Body of pancreas (tissue), 4 donors: ENCODE data around the gene PTPRN2. TPM values are rescaled to one million over a fixed set of nuclear protein-coding genes. Genes with fewer than 3 reads are reported as not detected.

Source experiments
- ATAC-seq: fragments of 150-250 bp; one replicate; pipeline ENCODE4 v1.9.1; 2016
- DNase-seq, 4 donors: peaks; one replicate each; pipeline ENCODE4 v3.0.0-alpha.2; 2019
- H3K27ac ChIP-seq, 4 donors: fragments of 200-600 bp; sonication (generic); 1 replicate in 3 of 4; 2 replicates in 1 of 4; pipeline versions ENCODE4 v1.5.1 to v1.6.1; 2016 to 2019; ENCODE audit warnings: mild to moderate bottlenecking in 1 of 4, mixed read lengths in 1 of 4, moderate library complexity in 1 of 4
- H3K27me3 ChIP-seq, 2 donors: fragments of 200-600 bp; sonication (generic); one replicate each; pipeline ENCODE4 v1.6.0; 2016; ENCODE audit warnings: mild to moderate bottlenecking in 1 of 2
- H3K36me3 ChIP-seq, 2 donors: fragments of 200-600 bp; sonication (generic); replicated peaks in 1 of 2; 2 replicates each; pipeline ENCODE4 v1.5.1; 2016; ENCODE audit warnings: low read depth in 2 of 2; ENCODE audit not compliant: insufficient read depth in 1 of 2
- H3K4me1 ChIP-seq: fragments of 200-600 bp; sonication (generic); one replicate; pipeline ENCODE4 v1.6.0; 2016
- H3K4me3 ChIP-seq, 2 donors: fragments of 200-600 bp; sonication (generic); 1 replicate in 1 of 2; 2 replicates in 1 of 2; pipeline ENCODE4 v1.5.1; 2016 to 2019
- H3K9me3 ChIP-seq, 3 donors: fragments of 200-600 bp; sonication (generic); 1 replicate in 2 of 3; 2 replicates in 1 of 3; pipeline ENCODE4 v1.5.1; 2016
- POLR2A ChIP-seq, 3 donors: fragments of 450-650 bp; IDR thresholded peaks; one replicate each; pipeline ENCODE4 v1.6.1; 2016; ENCODE audit warnings: antibody characterized with exemption in 3 of 3, mild to moderate bottlenecking in 2 of 3
- WGBS, 2 donors: methylation state at CpG; one replicate each; pipeline ENCODE4 v1.1.5; 2017; 5-methylcytosine and 5-hydroxymethylcytosine counted together
- intact Hi-C: fragments of 100-400 bp; cut with DNase I; formaldehyde crosslinking; loops from one replicate; pipeline ENCODE4 v1.15.1; 2023
- total RNA-seq, 2 donors: library from RNA; depleted of rRNA; stranded (reverse); fragments of >200 nt; gene quantifications; one replicate each; pipeline ENCODE4 v1.1.0, GENCODE V29; 2016
- TF ChIP-seq, protein P1 (sequence below), 7 experiments: fragments of 450-650 bp in 4 of 7; fragments of 200-600 bp in 3 of 7; sonication (generic) in 3 of 7; IDR thresholded peaks; one replicate each; pipeline ENCODE4 v1.5.1; 2016 to 2019; ENCODE audit warnings: antibody characterized with exemption in 7 of 7

PTPRN2 gene
- total RNA-seq, 2 donors from 2014 or later: 31.6 to 76.1 TPM

DNA sequence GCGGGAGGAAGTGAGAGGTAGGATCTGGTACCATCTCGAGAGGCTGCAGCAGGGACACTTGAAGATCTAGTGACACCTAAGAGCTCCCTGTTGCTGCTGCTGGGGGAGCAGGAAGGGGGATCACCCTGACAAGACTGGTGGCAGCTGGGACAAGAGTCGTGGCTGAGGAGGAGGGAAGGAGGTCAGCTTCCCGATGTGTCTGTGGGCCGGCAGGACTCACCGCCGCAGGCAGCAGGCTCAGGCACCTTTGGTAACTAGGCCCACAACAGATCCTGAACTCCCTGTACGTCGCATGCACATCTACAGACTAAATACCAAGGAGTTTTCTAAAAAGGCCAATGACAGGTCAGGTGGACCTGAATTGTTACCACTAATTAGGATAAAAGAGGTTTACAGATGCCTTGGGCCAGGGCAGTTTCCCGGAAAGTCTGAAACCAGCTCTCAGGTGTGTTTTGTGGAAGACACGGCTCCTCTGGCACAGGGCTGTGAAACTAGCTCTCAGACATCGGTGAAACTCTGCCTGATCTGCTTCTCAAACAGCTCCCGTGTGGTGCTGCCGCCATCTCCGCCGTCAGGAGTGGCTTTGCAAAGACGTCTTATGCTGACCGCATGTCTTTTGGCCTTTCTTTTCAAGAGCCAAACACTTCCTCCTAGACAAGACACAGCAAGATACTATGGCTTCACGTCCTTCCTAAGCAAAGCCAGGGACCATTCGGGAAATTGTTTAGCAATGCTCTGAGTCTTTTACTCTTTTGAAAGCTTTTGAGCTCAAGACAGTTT, 609.7 kb downstream of the PTPRN2 start:
- Histone ChIP-seq H3K9me3 (peaks cover 0 to 26% (median 0%) of the 10 kb centered on the region in 3 donors), H3K27ac (no peak overlapping the region), H3K27me3 (no peaks in the 10 kb centered on the region), H3K4me1 (no peaks in the 10 kb centered on the region), H3K36me3 (no peaks in the 10 kb centered on the region), H3K4me3 (no peak overlapping the region)
- no peak for ATAC-seq
- no peak for TF ChIP-seq POLR2A (IDR thresholded peaks at IDR 0.05)
- TF ChIP-seq, protein P1, sequence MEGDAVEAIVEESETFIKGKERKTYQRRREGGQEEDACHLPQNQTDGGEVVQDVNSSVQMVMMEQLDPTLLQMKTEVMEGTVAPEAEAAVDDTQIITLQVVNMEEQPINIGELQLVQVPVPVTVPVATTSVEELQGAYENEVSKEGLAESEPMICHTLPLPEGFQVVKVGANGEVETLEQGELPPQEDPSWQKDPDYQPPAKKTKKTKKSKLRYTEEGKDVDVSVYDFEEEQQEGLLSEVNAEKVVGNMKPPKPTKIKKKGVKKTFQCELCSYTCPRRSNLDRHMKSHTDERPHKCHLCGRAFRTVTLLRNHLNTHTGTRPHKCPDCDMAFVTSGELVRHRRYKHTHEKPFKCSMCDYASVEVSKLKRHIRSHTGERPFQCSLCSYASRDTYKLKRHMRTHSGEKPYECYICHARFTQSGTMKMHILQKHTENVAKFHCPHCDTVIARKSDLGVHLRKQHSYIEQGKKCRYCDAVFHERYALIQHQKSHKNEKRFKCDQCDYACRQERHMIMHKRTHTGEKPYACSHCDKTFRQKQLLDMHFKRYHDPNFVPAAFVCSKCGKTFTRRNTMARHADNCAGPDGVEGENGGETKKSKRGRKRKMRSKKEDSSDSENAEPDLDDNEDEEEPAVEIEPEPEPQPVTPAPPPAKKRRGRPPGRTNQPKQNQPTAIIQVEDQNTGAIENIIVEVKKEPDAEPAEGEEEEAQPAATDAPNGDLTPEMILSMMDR (IDR thresholded peaks at IDR 0.05): no peak
- intact Hi-C loops: no loop called here
- WGBS, 2 donors: 89 to 90% methylated on average over 19 to 20 of the region's 20 CpGs
- no peak for DNase-seq

DNA sequence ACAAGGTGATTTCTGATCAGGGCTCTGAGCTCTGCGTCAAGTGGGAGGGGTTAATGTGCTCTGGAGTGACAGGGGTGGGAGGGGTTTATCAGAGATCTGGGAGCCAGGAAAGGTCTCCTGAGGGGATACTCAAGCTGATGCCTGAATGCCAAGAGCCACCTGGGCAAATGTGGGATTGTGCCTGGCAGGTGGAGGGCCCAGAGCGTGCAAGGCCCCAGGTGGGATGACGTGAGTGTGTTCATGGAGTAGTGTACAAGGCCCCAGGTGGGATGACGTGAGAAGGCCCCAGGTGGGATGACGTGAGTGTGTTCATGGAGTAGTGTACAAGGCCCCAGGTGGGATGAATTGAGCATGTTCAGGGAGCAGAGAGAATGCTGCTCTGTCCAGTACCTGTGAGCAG, 610.3 kb downstream of the PTPRN2 start:
- intact Hi-C loops: no loop called here
- Histone ChIP-seq H3K36me3 (no peaks in the 10 kb centered on the region), H3K4me3 (no peak overlapping the region), H3K4me1 (no peaks in the 10 kb centered on the region), H3K27me3 (no peaks in the 10 kb centered on the region), H3K9me3 (peaks cover 0 to 26% (median 0%) of the 10 kb centered on the region in 3 donors), H3K27ac (no peak overlapping the region)
- TF ChIP-seq POLR2A (IDR thresholded peaks at IDR 0.05): no peak
- TF ChIP-seq, protein P1 (IDR thresholded peaks at IDR 0.05): no peak
- ATAC-seq: no peak
- DNase-seq: no peak
- 90 to 91% methylated on average over 5 of the region's 5 CpGs for WGBS, 2 donors

DNA sequence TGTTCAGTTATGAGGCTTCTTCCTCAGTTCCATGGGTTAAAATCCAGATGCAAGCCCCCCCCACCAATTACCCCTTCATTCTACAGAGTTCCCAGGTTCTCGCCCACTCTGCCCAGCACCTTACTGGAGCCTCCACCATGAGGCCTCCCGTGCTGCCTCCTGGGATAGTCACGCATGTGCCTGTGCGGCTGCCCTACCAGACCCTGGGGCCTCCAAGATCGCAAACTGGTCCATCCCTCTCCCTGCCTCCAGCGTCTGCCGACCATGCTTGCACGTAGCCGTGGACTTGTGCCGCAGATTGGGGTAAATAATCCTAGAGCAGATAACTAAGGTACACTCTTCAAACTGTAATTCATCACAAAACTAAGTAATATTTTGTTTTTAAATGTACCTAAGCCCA, 611.2 kb downstream of the PTPRN2 start:
- 95% methylated on average over 10 of the region's 10 CpGs for WGBS, 2 donors
- DNase-seq (no peak), ATAC-seq (no peak)
- no peaks in the 10 kb centered on the region for H3K27me3 ChIP-seq
- no peak overlapping the region for H3K4me3 ChIP-seq
- no peak for TF ChIP-seq POLR2A (IDR thresholded peaks at IDR 0.05)
- TF ChIP-seq, protein P1 (IDR thresholded peaks at IDR 0.05): no peak
- peaks cover 0 to 26% (median 0%) of the 10 kb centered on the region in 3 donors for H3K9me3 ChIP-seq
- H3K36me3 ChIP-seq: no peaks in the 10 kb centered on the region
- H3K27ac ChIP-seq: no peak overlapping the region
- H3K4me1 ChIP-seq: no peaks in the 10 kb centered on the region
- intact Hi-C loops: no loop called here

DNA sequence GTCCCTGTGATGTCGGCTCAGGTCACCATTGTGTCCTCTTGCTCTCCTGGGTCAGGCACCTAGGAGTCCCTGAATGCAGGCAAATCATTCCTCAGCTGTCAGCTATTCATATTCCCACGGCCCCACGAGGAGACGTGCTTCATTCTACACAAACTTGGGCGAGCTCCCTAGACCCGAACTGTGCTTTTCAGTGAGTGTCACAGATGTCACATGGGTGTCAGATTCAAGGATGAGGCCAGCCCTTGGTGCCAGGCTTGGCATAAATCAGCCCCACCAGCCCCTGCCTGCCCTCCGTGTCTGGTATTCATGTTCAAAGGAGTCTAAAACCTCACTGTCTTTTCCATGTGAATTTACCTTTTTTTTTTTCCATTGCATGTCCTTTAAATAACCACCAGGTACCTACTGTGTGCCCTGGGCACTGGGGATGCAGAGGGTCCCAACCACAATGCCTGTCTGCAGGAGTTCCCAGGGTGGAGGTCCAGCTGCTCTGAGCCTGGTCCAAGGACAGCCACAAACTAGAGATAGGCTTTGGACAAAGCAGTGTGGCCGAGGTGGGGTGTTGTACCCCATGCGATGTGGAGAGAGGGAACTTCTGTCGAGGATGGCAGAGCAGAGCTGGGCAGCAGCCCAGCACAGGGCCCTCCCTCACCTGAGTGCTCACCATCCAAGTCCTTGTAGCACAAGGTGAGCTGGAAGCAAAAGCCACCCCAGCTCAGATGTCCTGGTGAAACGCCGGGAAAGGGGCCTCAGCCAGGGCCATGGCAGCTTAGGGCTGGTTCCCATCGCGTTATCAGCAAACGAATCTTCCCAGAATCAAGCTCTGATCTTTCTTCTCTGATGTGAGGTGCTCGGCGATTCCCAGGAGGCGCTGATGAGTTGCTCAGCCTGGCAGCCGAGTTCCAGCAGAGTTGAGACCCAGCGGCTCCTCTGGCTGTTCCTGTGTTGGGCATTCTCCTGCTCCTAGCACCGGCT, 611.9 kb downstream of the PTPRN2 start:
- Histone ChIP-seq H3K27ac (no peak overlapping the region), H3K36me3 (no peaks in the 10 kb centered on the region), H3K4me3 (no peak overlapping the region), H3K4me1 (no peaks in the 10 kb centered on the region), H3K27me3 (no peaks in the 10 kb centered on the region), H3K9me3 (peaks cover 0 to 26% (median 0%) of the 10 kb centered on the region in 3 donors)
- ATAC-seq: no peak
- intact Hi-C loops: no loop called here
- no peak for TF ChIP-seq POLR2A (IDR thresholded peaks at IDR 0.05)
- TF ChIP-seq, protein P1 (IDR thresholded peaks at IDR 0.05): no peak
- DNase-seq: no peak
- 95% methylated on average over 15 to 19 of the region's 21 CpGs for WGBS, 2 donors
